AG04449 (cell line): ENCODE measurements around the gene DCAF8.

Experiments used
- CTCF ChIA-PET: fragments of 350-600 bp; formaldehyde crosslinking; extraction: SDS; loops from one replicate; lab custom pipeline; 2021; ENCODE audit warnings: antibody characterized with exemption; lab: Yijun Ruan, JAX
- POLR2A ChIA-PET: fragments of 400-600, 350-600 bp; formaldehyde crosslinking; extraction: SDS; loops from one replicate; lab custom pipeline; 2020; ENCODE audit warnings: antibody characterized with exemption, inconsistent platforms; lab: Yijun Ruan, JAX
- DNase-seq: peaks from one replicate; pipeline ENCODE4 v3.0.0-alpha.2; 2010; ENCODE audit warnings: low read depth, low spot score
- H3K4me3 ChIP-seq: 2 replicates; pipeline ENCODE4 v1.5.1; 2011; ENCODE audit warnings: low read depth, mild to moderate bottlenecking, control low read depth, low read length
- TF ChIP-seq, protein P1 (sequence below): IDR thresholded peaks from one replicate; pipeline ENCODE4 v1.5.1; 2011; ENCODE audit warnings: mild to moderate bottlenecking, moderate library complexity, low read length, control low read depth, inconsistent platforms; ENCODE audit not compliant: insufficient read depth; ENCODE audit errors: missing control alignments

DCAF8 gene

GRCh38 chr1:160171980-160172379 lies 90.4 kb downstream of the DCAF8 start:
- DNase-seq, result no peak
- TF ChIP-seq, protein P1, sequence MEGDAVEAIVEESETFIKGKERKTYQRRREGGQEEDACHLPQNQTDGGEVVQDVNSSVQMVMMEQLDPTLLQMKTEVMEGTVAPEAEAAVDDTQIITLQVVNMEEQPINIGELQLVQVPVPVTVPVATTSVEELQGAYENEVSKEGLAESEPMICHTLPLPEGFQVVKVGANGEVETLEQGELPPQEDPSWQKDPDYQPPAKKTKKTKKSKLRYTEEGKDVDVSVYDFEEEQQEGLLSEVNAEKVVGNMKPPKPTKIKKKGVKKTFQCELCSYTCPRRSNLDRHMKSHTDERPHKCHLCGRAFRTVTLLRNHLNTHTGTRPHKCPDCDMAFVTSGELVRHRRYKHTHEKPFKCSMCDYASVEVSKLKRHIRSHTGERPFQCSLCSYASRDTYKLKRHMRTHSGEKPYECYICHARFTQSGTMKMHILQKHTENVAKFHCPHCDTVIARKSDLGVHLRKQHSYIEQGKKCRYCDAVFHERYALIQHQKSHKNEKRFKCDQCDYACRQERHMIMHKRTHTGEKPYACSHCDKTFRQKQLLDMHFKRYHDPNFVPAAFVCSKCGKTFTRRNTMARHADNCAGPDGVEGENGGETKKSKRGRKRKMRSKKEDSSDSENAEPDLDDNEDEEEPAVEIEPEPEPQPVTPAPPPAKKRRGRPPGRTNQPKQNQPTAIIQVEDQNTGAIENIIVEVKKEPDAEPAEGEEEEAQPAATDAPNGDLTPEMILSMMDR, result no peak
- POLR2A ChIA-PET, result no interaction called here
- H3K4me3 ChIP-seq, result no peak overlapping the region
- CTCF ChIA-PET, result interaction anchor here (0.7 to 5.8 kb wide), 5 partner anchors 10 to 87 kb away, joined by 3 to 47 read pairs (median 5); partner anchors contain the start of gene CASQ1

GRCh38 chr1:160171354-160171753 lies 91.0 kb downstream of the DCAF8 start:
- DNase-seq, result no peak
- CTCF ChIA-PET, result interaction anchor here (0.7 to 5.8 kb wide), 5 partner anchors 9 to 86 kb away, joined by 3 to 47 read pairs (median 5); partner anchors contain the start of gene CASQ1
- H3K4me3 ChIP-seq, result no peak overlapping the region
- POLR2A ChIA-PET, result no interaction called here
- TF ChIP-seq, protein P1, result no peak

- H3K4me3 ChIP-seq, result no peak overlapping the region
- CTCF ChIA-PET, result interaction anchor here (0.8 to 5.8 kb wide), 6 partner anchors 11 to 67 kb away, joined by 3 to 47 read pairs (median 3); partner anchors contain the start of gene CASQ1
- TF ChIP-seq, protein P1, result no peak
- no peak for DNase-seq
- POLR2A ChIA-PET, result no interaction called here
Measured at GRCh38 chr1:160169553-160170399, 92.6 kb downstream of the DCAF8 start.

GRCh38 chr1:160168609-160169369 lies 93.6 kb downstream of the DCAF8 start:
- CTCF ChIA-PET, result interaction anchor here (0.8 to 5.8 kb wide), 7 partner anchors 10 to 83 kb away, joined by 3 to 47 read pairs (median 7); partner anchors contain the start of gene CASQ1
- TF ChIP-seq, protein P1, result no peak
- POLR2A ChIA-PET, result no interaction called here

GRCh38 chr1:160168016-160168415 lies 94.3 kb downstream of the DCAF8 start:
- no peak overlapping the region for H3K4me3 ChIP-seq
- ChIA-PET CTCF (interaction anchor here (1.3 to 2.0 kb wide), 6 partner anchors 11 to 84 kb away, joined by 3 to 13 read pairs (median 6); no protein-coding TSS in a partner anchor), POLR2A (interaction anchor here (0.7 kb wide), 1 partner anchor 105 kb away, joined by 3 read pairs; no protein-coding TSS in a partner anchor)
- DNase-seq, result no peak
- TF ChIP-seq, protein P1, result no peak

More at GRCh38 chr1:160168609-160169369, 93.6 kb downstream of the DCAF8 start:
- DNase-seq, result no peak
- no peak overlapping the region for H3K4me3 ChIP-seq
